ENCODE data around the gene BNC2. TPM values are rescaled to one million over a fixed set of nuclear protein-coding genes. Genes with fewer than 3 reads are reported as not detected.

Gene BNC2
- total RNA-seq, 1 experiment from 2014 or later = 5.7 TPM

- TF ChIP-seq REST (IDR thresholded peaks at IDR 0.05; ENCODE audit: insufficient read depth in 1 of 2, low read depth in 2 of 2, low read length in 1 of 2) = no peak
- TF ChIP-seq SIN3A (IDR thresholded peaks at IDR 0.05; ENCODE audit: borderline replicate concordance, insufficient read depth, low read depth, low read length) = no peak
- TF ChIP-seq POLR2AphosphoS5 (IDR thresholded peaks at IDR 0.05; ENCODE audit: low read depth, low read length) = no peak
- no peak for TF ChIP-seq CTCF (IDR thresholded peaks at IDR 0.05)
- no peak for TF ChIP-seq TCF7L2 (IDR thresholded peaks at IDR 0.05; ENCODE audit: low read depth, low read length)
- H3K36me3 ChIP-seq (ENCODE audit: control insufficient read depth, insufficient read depth, low read length) = no peaks in the 10 kb centered on the region
- no peak overlapping the region for H3K4me3 ChIP-seq (ENCODE audit: low read depth in 2 of 2, low read length in 2 of 2)
- DNase-seq (ENCODE audit: low read depth, low spot score) (no peak), ATAC-seq (no peak)
- in situ Hi-C loops (cut with HindIII; ENCODE audit: low pct_unique_long_range_greater_than_20kb, low sequenced_read_pairs) (no loop called here), intact Hi-C loops (cut with micrococcal nuclease; ENCODE audit: unreplicated experiment) (no loop called here)
- ChIA-PET CTCF (no interaction called here), POLR2A (no interaction called here)
- H3K4me1 ChIP-seq (ENCODE audit: control insufficient read depth, insufficient read depth, low read length) = no peaks in the 10 kb centered on the region
- H3K27ac ChIP-seq (ENCODE audit: low read length) = no peak overlapping the region
- BruUV-seq (replicated peaks) = no TSS peak
- no peaks in the 10 kb centered on the region for H3K9me3 ChIP-seq (ENCODE audit: control insufficient read depth, insufficient read depth, low read depth, low read length)
- H3K27me3 ChIP-seq (ENCODE audit: control insufficient read depth, insufficient read depth, low read length) = no peaks in the 10 kb centered on the region
These were observed 117.9 kb downstream of the BNC2 start for GRCh38 chr9:16752601-16753000.

GRCh38 chr9:16750553-16750952 is 119.9 kb downstream of the BNC2 start:
- no peaks in the 10 kb centered on the region for H3K36me3 ChIP-seq (ENCODE audit: control insufficient read depth, insufficient read depth, low read length)
- in situ Hi-C loops (cut with HindIII; ENCODE audit: low pct_unique_long_range_greater_than_20kb, low sequenced_read_pairs) = no loop called here

More at GRCh38 chr9:16750553-16750952, 119.9 kb downstream of the BNC2 start:
- DNase-seq (ENCODE audit: low read depth, low spot score) (no peak), ATAC-seq (no peak)
- intact Hi-C loops (cut with micrococcal nuclease; ENCODE audit: unreplicated experiment) = no loop called here
- Histone ChIP-seq H3K27ac (ENCODE audit: low read length) (no peak overlapping the region), H3K27me3 (ENCODE audit: control insufficient read depth, insufficient read depth, low read length) (no peaks in the 10 kb centered on the region), H3K9me3 (ENCODE audit: control insufficient read depth, insufficient read depth, low read depth, low read length) (no peaks in the 10 kb centered on the region), H3K4me1 (ENCODE audit: control insufficient read depth, insufficient read depth, low read length) (no peaks in the 10 kb centered on the region), H3K4me3 (ENCODE audit: low read depth in 2 of 2, low read length in 2 of 2) (no peak overlapping the region)
- no TSS peak for BruUV-seq (replicated peaks)
- ChIA-PET POLR2A (no interaction called here), CTCF (no interaction called here)
- TF ChIP-seq TCF7L2 (IDR thresholded peaks at IDR 0.05; ENCODE audit: low read depth, low read length) (no peak), SIN3A (IDR thresholded peaks at IDR 0.05; ENCODE audit: borderline replicate concordance, insufficient read depth, low read depth, low read length) (no peak), POLR2AphosphoS5 (IDR thresholded peaks at IDR 0.05; ENCODE audit: low read depth, low read length) (no peak), REST (IDR thresholded peaks at IDR 0.05; ENCODE audit: insufficient read depth in 1 of 2, low read depth in 2 of 2, low read length in 1 of 2) (no peak), CTCF (IDR thresholded peaks at IDR 0.05) (no peak)

Data from Panc1 (cell line).